Naive thymus-derived CD4-positive, alpha-beta T cell (primary cell): ENCODE measurements around the gene SPATA17. TPM values are rescaled to one million over a fixed set of nuclear protein-coding genes. Genes with fewer than 3 reads are reported as not detected.

Source experiments
- ATAC-seq: fragments of 150-1000 bp; cut with Tn5 transposase; 2 replicates; pipeline ENCODE4 v1.10.0; 2021; ENCODE audit warnings: mild to moderate bottlenecking, moderate library complexity
- CTCF ChIA-PET: fragments of 350-600 bp; sonication (Branson Sonifier 250); formaldehyde crosslinking; loops from one replicate; lab custom pipeline; 2021; ENCODE audit warnings: antibody characterized with exemption; lab: Charles Lee
- POLR2A ChIA-PET: fragments of 350-600 bp; sonication (Branson Sonifier 250); formaldehyde crosslinking; loops from one replicate; lab custom pipeline; 2021; ENCODE audit warnings: antibody characterized with exemption, inconsistent platforms; lab: Charles Lee
- DNase-seq, 9 donors: peaks; one replicate each; pipeline versions ENCODE4 v3.0.0 to v3.0.0-alpha.2; 2020 to 2022; ENCODE audit warnings: mixed read lengths in 1 of 9
- H3K27ac ChIP-seq: one replicate; pipeline ENCODE4 v1.7.0; 2013; ENCODE audit warnings: mild to moderate bottlenecking, low read depth, low read length, moderate library complexity
- H3K27me3 ChIP-seq, 2 donors: one replicate each; pipeline ENCODE4 v1.7.0; 2013; ENCODE audit warnings: low read length in 2 of 2, mild to moderate bottlenecking in 2 of 2, moderate library complexity in 2 of 2; ENCODE audit not compliant: control insufficient read depth in 2 of 2, insufficient read depth in 2 of 2
- H3K36me3 ChIP-seq, 3 experiments: 1 replicate in 2 of 3; 2 replicates in 1 of 3; pipeline ENCODE4 v1.7.0; 2013; ENCODE audit warnings: low read length in 3 of 3, mild to moderate bottlenecking in 3 of 3, moderate library complexity in 1 of 3; ENCODE audit not compliant: insufficient read depth in 3 of 3, control insufficient read depth in 2 of 3
- H3K4me1 ChIP-seq, 2 donors: one replicate each; pipeline ENCODE4 v1.7.0; 2013; ENCODE audit warnings: low read length in 2 of 2, mild to moderate bottlenecking in 2 of 2, moderate library complexity in 1 of 2; ENCODE audit not compliant: control insufficient read depth in 2 of 2, insufficient read depth in 2 of 2
- H3K4me3 ChIP-seq: 2 replicates; pipeline ENCODE4 v1.7.0; 2013; ENCODE audit warnings: mild to moderate bottlenecking, low read length
- H3K9me3 ChIP-seq, 3 experiments: 1 replicate in 2 of 3; 2 replicates in 1 of 3; pipeline ENCODE4 v1.7.0; 2013; ENCODE audit warnings: low read length in 3 of 3; ENCODE audit not compliant: control insufficient read depth in 2 of 3
- H3K27ac Mint-ChIP-seq, 9 donors: one replicate each; pipeline ENCODE4 v1.8.0; 2020 to 2022; ENCODE audit warnings: mixed read lengths in 9 of 9, mild to moderate bottlenecking in 8 of 9, moderate library complexity in 5 of 9, inconsistent platforms in 2 of 9
- H3K27me3 Mint-ChIP-seq, 5 donors: one replicate each; pipeline ENCODE4 v1.8.0; 2021 to 2022; ENCODE audit warnings: mixed read lengths in 5 of 5, mild to moderate bottlenecking in 1 of 5
- H3K36me3 Mint-ChIP-seq, 5 donors: one replicate each; pipeline ENCODE4 v1.8.0; 2020 to 2022; ENCODE audit warnings: mixed read lengths in 5 of 5, mild to moderate bottlenecking in 3 of 5, inconsistent platforms in 1 of 5
- H3K4me1 Mint-ChIP-seq, 7 donors: one replicate each; pipeline ENCODE4 v1.8.0; 2020 to 2022; ENCODE audit warnings: mixed read lengths in 7 of 7, mild to moderate bottlenecking in 3 of 7, inconsistent platforms in 1 of 7
- H3K4me3 Mint-ChIP-seq, 10 donors: one replicate each; pipeline ENCODE4 v1.8.0; 2020 to 2022; ENCODE audit warnings: mild to moderate bottlenecking in 10 of 10, mixed read lengths in 10 of 10, moderate library complexity in 6 of 10, inconsistent platforms in 2 of 10
- H3K9me3 Mint-ChIP-seq, 11 donors: one replicate each; pipeline ENCODE4 v1.8.0; 2020 to 2022; ENCODE audit warnings: mixed read lengths in 11 of 11, mild to moderate bottlenecking in 4 of 11, inconsistent platforms in 1 of 11, moderate library complexity in 1 of 11
- intact Hi-C, 2 donors: fragments of 100-400 bp; cut with micrococcal nuclease; formaldehyde crosslinking; loops; one replicate each; pipeline ENCODE4 v1.15.1; 2023
- polyA plus RNA-seq, 2 donors: library from polyadenylated mRNA; unstranded; fragments of 300-500 nt; fragmentation: Illumina TruSeq; gene quantifications; one replicate each; pipeline ENCODE4 v1.2.3, GENCODE V29; 2021
- total RNA-seq, 6 experiments: library from RNA in 5 of 6; stranded (reverse) in 5 of 6; gene quantifications; 1 replicate in 5 of 6; 2 replicates in 1 of 6; pipeline ENCODE4 v1.2.3 and lab custom pipeline; 2021 to 2026

The SPATA17 gene
- total and polyA plus RNA-seq, 7 experiments from 2014 or later = not detected

DNA sequence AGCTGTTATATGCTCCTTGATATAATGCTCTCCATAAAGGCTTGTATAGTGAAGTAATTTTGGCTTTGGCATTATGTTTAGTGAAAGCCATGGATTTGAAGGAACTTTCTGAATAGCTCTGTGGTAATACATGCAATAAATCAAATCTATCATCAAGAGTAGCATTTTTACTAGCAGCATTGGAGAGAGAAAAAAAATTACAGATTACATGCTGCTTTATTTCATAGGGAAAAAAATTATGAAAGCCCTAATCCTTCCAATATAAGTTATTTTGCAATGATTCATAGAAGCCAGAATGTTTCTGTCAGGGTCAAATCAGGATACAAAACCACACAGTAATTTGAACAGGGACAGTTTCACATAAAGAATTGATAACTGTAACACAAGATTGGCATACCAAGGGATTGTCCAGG is 250.0 kb downstream of the SPATA17 start:
- CTCF ChIA-PET = no interaction called here
- peaks cover 0 to 12% (median 1%) of the 10 kb centered on the region in 11 donors for H3K9me3 Mint-ChIP-seq
- Histone ChIP-seq H3K4me3 (no peak overlapping the region), H3K9me3 (peaks cover 0 to 3% (median 0%) of the 10 kb centered on the region in 3 experiments), H3K27ac (no peak overlapping the region), H3K27me3 (no peaks in the 10 kb centered on the region), H3K36me3 (no peaks in the 10 kb centered on the region), H3K4me1 (no peaks in the 10 kb centered on the region)
- no peaks in the 10 kb centered on the region for H3K4me1 Mint-ChIP-seq
- H3K36me3 Mint-ChIP-seq = no peaks in the 10 kb centered on the region
- H3K27ac Mint-ChIP-seq = no peak overlapping the region
- DNase-seq (no peak), ATAC-seq (no peak)
- H3K27me3 Mint-ChIP-seq = no peaks in the 10 kb centered on the region
- POLR2A ChIA-PET = no interaction called here
- no peak overlapping the region for H3K4me3 Mint-ChIP-seq
- intact Hi-C loops = no loop called here

DNA sequence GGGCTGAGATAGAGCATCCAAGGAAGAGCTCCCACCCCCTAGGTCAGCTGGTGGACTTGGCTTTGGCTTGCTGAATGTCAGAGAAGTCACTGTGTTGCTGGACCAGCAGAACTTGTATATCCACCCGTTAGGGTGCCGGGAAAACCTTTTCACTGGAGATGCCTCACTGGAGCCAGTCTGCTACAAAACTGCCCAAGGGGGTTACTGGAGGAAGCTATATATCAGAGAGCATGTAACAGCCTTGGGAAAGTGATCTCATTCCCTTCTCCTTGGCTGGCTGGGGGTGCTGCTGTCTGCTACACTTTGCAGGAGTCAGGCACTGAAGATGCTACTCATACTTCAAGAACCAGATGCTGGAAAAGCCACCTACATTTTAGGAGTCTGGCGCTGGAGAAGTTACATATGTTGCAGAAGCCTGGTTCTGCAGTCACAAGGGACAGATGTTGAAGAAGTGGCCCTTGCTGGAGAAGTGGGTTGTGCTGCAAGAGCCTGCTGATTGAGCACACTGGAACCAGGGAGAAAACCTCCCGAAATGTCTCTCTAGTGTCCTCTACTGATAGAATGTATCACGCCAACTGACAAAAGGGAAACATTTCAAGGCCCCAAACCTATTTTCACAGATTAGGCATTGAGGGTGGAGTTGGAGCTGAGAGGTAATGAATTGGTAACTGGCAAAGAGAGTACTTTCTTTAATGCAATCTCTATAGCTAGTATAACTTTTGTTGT is 250.6 kb downstream of the SPATA17 start:
- Histone ChIP-seq H3K27ac (no peak overlapping the region), H3K4me1 (no peaks in the 10 kb centered on the region), H3K4me3 (no peak overlapping the region), H3K9me3 (peaks cover 0 to 3% (median 0%) of the 10 kb centered on the region in 3 experiments), H3K27me3 (no peaks in the 10 kb centered on the region), H3K36me3 (no peaks in the 10 kb centered on the region)
- Mint-ChIP-seq H3K36me3 (no peaks in the 10 kb centered on the region), H3K9me3 (peaks cover 0 to 12% (median 1%) of the 10 kb centered on the region in 11 donors), H3K4me3 (no peak overlapping the region), H3K27me3 (no peaks in the 10 kb centered on the region), H3K4me1 (no peaks in the 10 kb centered on the region), H3K27ac (no peak overlapping the region)
- intact Hi-C loops = no loop called here
- CTCF ChIA-PET = no interaction called here
- DNase-seq (no peak), ATAC-seq (no peak)
- POLR2A ChIA-PET = no interaction called here

DNA sequence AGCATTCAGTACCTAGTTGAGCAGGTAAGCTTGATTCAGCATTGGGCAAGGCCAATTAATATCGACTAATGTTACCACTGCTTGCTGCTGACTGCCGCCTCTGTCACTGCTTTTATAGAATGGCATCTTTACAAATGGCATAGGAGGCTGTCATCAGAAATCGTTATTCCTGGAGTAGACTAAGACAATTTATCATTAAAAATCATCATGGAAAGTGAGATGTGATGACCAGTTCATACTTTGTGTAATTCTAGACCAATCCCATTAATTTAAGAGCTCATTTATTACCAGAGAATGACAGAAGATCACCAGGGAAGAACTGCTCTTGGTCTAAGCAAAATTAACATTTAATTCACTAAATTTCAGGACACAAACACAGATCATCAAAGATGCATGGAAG is 254.0 kb downstream of the SPATA17 start:
- H3K4me1 Mint-ChIP-seq = no peaks in the 10 kb centered on the region
- H3K27ac ChIP-seq = no peak overlapping the region
- intact Hi-C loops = no loop called here
- DNase-seq (no peak), ATAC-seq (no peak)
- H3K9me3 ChIP-seq = peaks cover 0 to 3% (median 0%) of the 10 kb centered on the region in 3 experiments
- no peak overlapping the region for H3K4me3 ChIP-seq
- no peaks in the 10 kb centered on the region for H3K4me1 ChIP-seq
- no peak overlapping the region for H3K4me3 Mint-ChIP-seq
- H3K36me3 ChIP-seq = no peaks in the 10 kb centered on the region
- H3K9me3 Mint-ChIP-seq = peaks cover 0 to 11% (median 4%) of the 10 kb centered on the region in 11 donors
- no peaks in the 10 kb centered on the region for H3K27me3 ChIP-seq
- H3K36me3 Mint-ChIP-seq = no peaks in the 10 kb centered on the region
- ChIA-PET CTCF (interaction anchor here (1.0 kb wide), 1 partner anchor 57 kb away, joined by 3 read pairs; no protein-coding TSS in a partner anchor), POLR2A (no interaction called here)
- no peak overlapping the region for H3K27ac Mint-ChIP-seq
- no peaks in the 10 kb centered on the region for H3K27me3 Mint-ChIP-seq

DNA sequence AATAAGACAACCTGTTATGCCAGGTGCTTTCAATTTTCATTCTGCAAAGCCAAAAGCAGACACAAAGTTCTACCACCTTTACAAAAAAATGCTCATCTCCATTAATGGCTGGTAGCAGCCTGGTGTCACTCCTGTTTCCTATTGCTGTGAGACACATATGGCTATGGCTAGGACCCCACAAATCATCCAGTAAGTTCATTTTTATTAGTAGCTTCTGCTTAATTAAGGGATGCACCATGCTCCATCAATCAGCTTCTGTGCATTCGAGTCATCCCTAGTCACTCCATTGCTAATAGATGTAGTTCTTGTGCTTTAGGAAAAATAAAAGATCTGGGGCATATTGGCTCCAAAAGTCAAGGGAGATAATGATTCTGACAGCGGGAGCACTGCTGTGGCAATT is 257.2 kb downstream of the SPATA17 start:
- ChIA-PET POLR2A (no interaction called here), CTCF (no interaction called here)
- Mint-ChIP-seq H3K9me3 (peaks cover 0 to 15% (median 5%) of the 10 kb centered on the region in 11 donors), H3K27ac (no peak overlapping the region), H3K36me3 (no peaks in the 10 kb centered on the region), H3K4me3 (no peak overlapping the region), H3K27me3 (no peaks in the 10 kb centered on the region), H3K4me1 (no peaks in the 10 kb centered on the region)
- ATAC-seq = no peak
- H3K4me3 ChIP-seq = no peak overlapping the region
- H3K27ac ChIP-seq = no peak overlapping the region
- intact Hi-C loops = no loop called here
- DNase-seq = no peak
- H3K9me3 ChIP-seq = peaks cover 0 to 3% (median 0%) of the 10 kb centered on the region in 3 experiments
- H3K36me3 ChIP-seq = no peaks in the 10 kb centered on the region
- no peaks in the 10 kb centered on the region for H3K27me3 ChIP-seq
- no peaks in the 10 kb centered on the region for H3K4me1 ChIP-seq

GRCh38 chr1:217889401-217889800 is 258.3 kb downstream of the SPATA17 start:
- no peaks in the 10 kb centered on the region for H3K36me3 ChIP-seq
- ChIA-PET CTCF (no interaction called here), POLR2A (no interaction called here)
- H3K27ac Mint-ChIP-seq = no peak overlapping the region
- DNase-seq (no peak), ATAC-seq (no peak)
- H3K4me3 ChIP-seq = no peak overlapping the region
- H3K4me3 Mint-ChIP-seq = no peak overlapping the region
- no peaks in the 10 kb centered on the region for H3K4me1 ChIP-seq
- intact Hi-C loops = no loop called here
- H3K9me3 Mint-ChIP-seq = peaks cover 0 to 15% (median 5%) of the 10 kb centered on the region in 11 donors
- no peaks in the 10 kb centered on the region for H3K4me1 Mint-ChIP-seq
- no peaks in the 10 kb centered on the region for H3K27me3 ChIP-seq
- no peaks in the 10 kb centered on the region for H3K27me3 Mint-ChIP-seq
- H3K9me3 ChIP-seq = peaks cover 0 to 3% (median 0%) of the 10 kb centered on the region in 3 experiments
- no peak overlapping the region for H3K27ac ChIP-seq
- H3K36me3 Mint-ChIP-seq = no peaks in the 10 kb centered on the region

DNA sequence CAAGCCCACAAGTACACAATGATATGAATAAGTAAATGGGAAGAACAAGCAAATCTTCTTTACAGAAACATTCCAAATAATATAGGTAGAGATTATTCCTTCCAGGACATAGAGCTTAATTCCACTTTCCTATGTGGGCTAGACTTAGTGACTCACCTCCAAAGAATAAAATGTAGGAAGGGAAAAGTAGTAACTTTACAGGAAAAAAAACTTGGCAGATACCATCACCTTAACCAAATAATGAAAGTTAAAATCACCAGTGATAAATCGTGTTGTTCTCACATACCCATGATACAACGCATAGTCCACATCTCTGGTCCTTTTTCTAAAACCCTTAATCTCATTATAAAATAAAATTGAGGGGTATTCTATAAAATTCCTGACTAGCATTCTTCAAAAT is 260.8 kb downstream of the SPATA17 start:
- no peaks in the 10 kb centered on the region for H3K27me3 ChIP-seq
- H3K27me3 Mint-ChIP-seq = no peaks in the 10 kb centered on the region
- ATAC-seq = no peak

DNA sequence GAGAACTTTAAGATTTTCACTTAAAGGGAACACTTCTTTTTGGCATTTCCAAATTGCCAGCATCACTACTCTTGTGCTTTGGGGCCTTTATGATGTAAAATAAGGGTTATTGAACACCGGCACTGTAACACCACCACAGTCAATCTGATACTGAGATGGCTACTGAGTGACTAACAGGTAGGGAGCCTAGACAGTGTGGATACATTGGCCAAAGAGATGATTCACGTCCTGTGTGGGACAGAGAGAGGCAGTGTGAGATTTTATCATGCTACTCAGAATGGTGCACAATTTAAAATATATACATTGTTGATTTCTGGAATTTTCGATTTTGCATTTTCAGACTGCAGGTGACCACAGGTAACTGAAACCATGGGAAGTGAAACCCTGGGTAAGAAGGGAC is 261.6 kb downstream of the SPATA17 start:
- Histone ChIP-seq H3K4me1 (no peaks in the 10 kb centered on the region), H3K36me3 (no peaks in the 10 kb centered on the region), H3K4me3 (no peak overlapping the region), H3K9me3 (no peaks in the 10 kb centered on the region), H3K27me3 (no peaks in the 10 kb centered on the region), H3K27ac (no peak overlapping the region)
- ATAC-seq (no peak), DNase-seq (no peak)
- no peak overlapping the region for H3K27ac Mint-ChIP-seq
- no peaks in the 10 kb centered on the region for H3K4me1 Mint-ChIP-seq
- no peaks in the 10 kb centered on the region for H3K27me3 Mint-ChIP-seq
- peaks cover 0 to 18% (median 5%) of the 10 kb centered on the region in 11 donors for H3K9me3 Mint-ChIP-seq
- no peak overlapping the region for H3K4me3 Mint-ChIP-seq
- no peaks in the 10 kb centered on the region for H3K36me3 Mint-ChIP-seq
- intact Hi-C loops = no loop called here
- POLR2A ChIA-PET = no interaction called here
- CTCF ChIA-PET = no interaction called here

More for the DNA sequence above, 260.8 kb downstream of the SPATA17 start:
- Mint-ChIP-seq H3K27ac (no peak overlapping the region), H3K9me3 (peaks cover 0 to 15% (median 5%) of the 10 kb centered on the region in 11 donors), H3K4me1 (no peaks in the 10 kb centered on the region), H3K36me3 (no peaks in the 10 kb centered on the region), H3K4me3 (no peak overlapping the region)
- H3K4me3 ChIP-seq = no peak overlapping the region
- CTCF ChIA-PET = no interaction called here
- no peaks in the 10 kb centered on the region for H3K9me3 ChIP-seq
- no peak overlapping the region for H3K27ac ChIP-seq
- intact Hi-C loops = no loop called here
- DNase-seq = no peak
- no peaks in the 10 kb centered on the region for H3K4me1 ChIP-seq
- no peaks in the 10 kb centered on the region for H3K36me3 ChIP-seq
- POLR2A ChIA-PET = no interaction called here
